Lower leg skin (tissue), 3 donors: Measurements from ENCODE around the gene MCCD1.

ENCODE experiments used
- POLR2A ChIP-seq, 2 donors: fragments of 450-650 bp; IDR thresholded peaks; one replicate each; pipeline ENCODE4 v1.6.1; 2016 to 2017; ENCODE audit warnings: antibody characterized with exemption in 2 of 2, mild to moderate bottlenecking in 1 of 2, moderate library complexity in 1 of 2
- TF ChIP-seq, protein P1 (sequence below), 3 donors: fragments of 450-650 bp; IDR thresholded peaks; one replicate each; pipeline ENCODE4 v1.5.1; 2016; ENCODE audit warnings: antibody characterized with exemption in 3 of 3, mild to moderate bottlenecking in 3 of 3, moderate library complexity in 2 of 3

DNA sequence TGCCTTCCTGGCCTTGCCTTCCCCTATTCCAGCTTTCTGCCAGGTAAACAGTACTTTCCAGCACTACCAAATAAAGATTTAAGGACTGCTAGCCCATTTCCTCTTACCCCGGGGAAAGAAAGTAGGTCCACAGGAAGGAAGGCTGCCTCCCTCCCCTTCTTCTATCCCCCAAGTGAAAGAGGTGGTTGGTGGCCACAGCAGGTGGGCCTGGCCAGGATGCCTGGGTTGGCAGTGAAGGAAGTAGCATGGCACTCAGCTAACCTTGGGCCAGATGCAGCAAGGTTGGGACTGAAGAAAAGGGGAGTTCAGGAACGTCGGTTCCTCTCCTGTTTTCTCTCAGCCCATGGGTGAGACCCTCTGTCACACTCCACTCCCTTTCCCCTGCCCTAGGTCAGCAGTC is 27.5 kb downstream of the MCCD1 start:
- TF ChIP-seq, protein P1, sequence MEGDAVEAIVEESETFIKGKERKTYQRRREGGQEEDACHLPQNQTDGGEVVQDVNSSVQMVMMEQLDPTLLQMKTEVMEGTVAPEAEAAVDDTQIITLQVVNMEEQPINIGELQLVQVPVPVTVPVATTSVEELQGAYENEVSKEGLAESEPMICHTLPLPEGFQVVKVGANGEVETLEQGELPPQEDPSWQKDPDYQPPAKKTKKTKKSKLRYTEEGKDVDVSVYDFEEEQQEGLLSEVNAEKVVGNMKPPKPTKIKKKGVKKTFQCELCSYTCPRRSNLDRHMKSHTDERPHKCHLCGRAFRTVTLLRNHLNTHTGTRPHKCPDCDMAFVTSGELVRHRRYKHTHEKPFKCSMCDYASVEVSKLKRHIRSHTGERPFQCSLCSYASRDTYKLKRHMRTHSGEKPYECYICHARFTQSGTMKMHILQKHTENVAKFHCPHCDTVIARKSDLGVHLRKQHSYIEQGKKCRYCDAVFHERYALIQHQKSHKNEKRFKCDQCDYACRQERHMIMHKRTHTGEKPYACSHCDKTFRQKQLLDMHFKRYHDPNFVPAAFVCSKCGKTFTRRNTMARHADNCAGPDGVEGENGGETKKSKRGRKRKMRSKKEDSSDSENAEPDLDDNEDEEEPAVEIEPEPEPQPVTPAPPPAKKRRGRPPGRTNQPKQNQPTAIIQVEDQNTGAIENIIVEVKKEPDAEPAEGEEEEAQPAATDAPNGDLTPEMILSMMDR (IDR thresholded peaks at IDR 0.05): no peak
- TF ChIP-seq POLR2A (IDR thresholded peaks at IDR 0.05): no peak
